Endodermal cell (in vitro differentiated cells): Measurements from ENCODE around the gene NXPH4. TPM values are rescaled to one million over a fixed set of nuclear protein-coding genes. Genes with fewer than 3 reads are reported as not detected.

ENCODE experiments used
- DNase-seq: peaks from one replicate; pipeline ENCODE4 v3.0.0-alpha.2; 2017
- H3K27ac ChIP-seq: 2 replicates; pipeline ENCODE4 v1.5.1; 2013; ENCODE audit warnings: mild to moderate bottlenecking, low read depth, low read length, moderate library complexity
- H3K27me3 ChIP-seq: 2 replicates; pipeline ENCODE4 v1.6.1; 2013; ENCODE audit warnings: mild to moderate bottlenecking, low read length, moderate library complexity; ENCODE audit not compliant: insufficient read depth, control insufficient read depth, poor library complexity, severe bottlenecking
- H3K36me3 ChIP-seq: 2 replicates; pipeline ENCODE4 v1.7.0; 2013; ENCODE audit warnings: mild to moderate bottlenecking, low read length, moderate library complexity; ENCODE audit not compliant: control insufficient read depth, insufficient read depth
- H3K4me1 ChIP-seq: one replicate; pipeline ENCODE4 v1.7.0; 2013; ENCODE audit warnings: low read length; ENCODE audit not compliant: control insufficient read depth, insufficient read depth
- H3K4me3 ChIP-seq: 2 replicates; pipeline ENCODE4 v1.5.1; 2013; ENCODE audit warnings: mild to moderate bottlenecking, low read length, moderate library complexity
- H3K9ac ChIP-seq: 2 replicates; pipeline ENCODE4 v1.6.1; 2013; ENCODE audit warnings: mild to moderate bottlenecking, low read length, moderate library complexity; ENCODE audit not compliant: poor library complexity, severe bottlenecking; ENCODE audit errors: extremely low read depth
- H3K9me3 ChIP-seq: 2 replicates; pipeline ENCODE4 v1.6.1; 2013; ENCODE audit warnings: mild to moderate bottlenecking, low read length, moderate library complexity; ENCODE audit not compliant: control insufficient read depth
- H3K27ac Mint-ChIP-seq: 2 replicates; pipeline ENCODE4 v1.8.0; 2020; ENCODE audit warnings: mixed read lengths
- H3K27me3 Mint-ChIP-seq: 2 replicates; pipeline ENCODE4 v1.8.0; 2021; ENCODE audit warnings: mild to moderate bottlenecking, mixed read lengths; ENCODE audit not compliant: insufficient read depth
- H3K36me3 Mint-ChIP-seq: 2 replicates; pipeline ENCODE4 v1.8.0; 2020; ENCODE audit warnings: low read depth, mixed read lengths
- H3K4me1 Mint-ChIP-seq: 2 replicates; pipeline ENCODE4 v1.8.0; 2020; ENCODE audit warnings: mixed read lengths
- H3K4me3 Mint-ChIP-seq: 2 replicates; pipeline ENCODE4 v1.8.0; 2020; ENCODE audit warnings: mild to moderate bottlenecking, moderate library complexity, mixed read lengths
- H3K9me3 Mint-ChIP-seq: 2 replicates; pipeline ENCODE4 v1.8.0; 2020; ENCODE audit warnings: mild to moderate bottlenecking, mixed read lengths
- WGBS, 2 experiments: methylation state at CpG; one replicate each; pipeline versions ENCODE4 v1.1.5 to v1.1.7; 2013; ENCODE audit warnings: missing lambda C conversion rate in 2 of 2, mixed read lengths in 1 of 2; ENCODE audit not compliant: insufficient coverage in 1 of 2, insufficient read length in 1 of 2; 5-methylcytosine and 5-hydroxymethylcytosine counted together
- total RNA-seq, 2 donors: library from RNA; stranded (reverse); fragmentation: NEBNext Ultra II Directional in 1 of 2; extraction: Animal tissue kit (Norgen Biotek cat#: 25700) in 1 of 2; gene quantifications; 2 replicates in 1 of 2; 3 replicates in 1 of 2; pipeline ENCODE4 v1.2.1, GENCODE V29; 2021
- TF ChIP-seq, protein P1 (sequence below): fragments of 200-600 bp; sonication (generic); conservative IDR thresholded peaks from 2 replicates; pipeline ENCODE4 v1.5.0; 2021; ENCODE audit warnings: antibody characterized with exemption, mild to moderate bottlenecking

NXPH4 gene
- total RNA-seq, 2 donors from 2014 or later, result 0.31 to 1.1 TPM

DNA sequence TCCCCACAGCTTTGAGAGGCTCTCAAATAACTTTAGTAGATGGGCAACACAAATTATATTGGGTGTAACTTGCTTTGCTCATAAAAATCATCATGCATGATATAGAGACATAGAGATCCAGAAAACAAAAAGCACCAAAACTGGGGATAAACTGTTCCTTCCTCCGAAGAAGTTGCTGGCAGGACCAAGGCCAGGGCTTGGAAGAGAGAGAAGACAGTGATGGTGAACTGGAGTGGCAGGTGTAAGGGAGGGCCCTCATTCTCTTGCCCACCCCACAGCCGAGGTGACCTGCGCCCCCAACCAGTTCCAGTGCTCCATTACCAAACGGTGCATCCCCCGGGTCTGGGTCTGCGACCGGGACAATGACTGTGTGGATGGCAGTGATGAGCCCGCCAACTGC, 15.4 kb upstream of the NXPH4 start:
- Mint-ChIP-seq H3K27me3 (no peaks in the 10 kb centered on the region), H3K36me3 (peaks cover 69% of the 10 kb centered on the region), H3K4me1 (no peaks in the 10 kb centered on the region), H3K4me3 (no peak overlapping the region), H3K27ac (no peak overlapping the region), H3K9me3 (no peaks in the 10 kb centered on the region)
- H3K4me3 ChIP-seq, result no peak overlapping the region
- no peak overlapping the region for H3K27ac ChIP-seq
- 92 to 98% methylated on average over 5 to 8 of the region's 8 CpGs for WGBS, 2 experiments
- H3K27me3 ChIP-seq, result no peaks in the 10 kb centered on the region
- no peaks in the 10 kb centered on the region for H3K9me3 ChIP-seq
- no peak overlapping the region for H3K9ac ChIP-seq
- H3K4me1 ChIP-seq, result no peaks in the 10 kb centered on the region
- peaks cover 32% of the 10 kb centered on the region for H3K36me3 ChIP-seq
- TF ChIP-seq, protein P1, sequence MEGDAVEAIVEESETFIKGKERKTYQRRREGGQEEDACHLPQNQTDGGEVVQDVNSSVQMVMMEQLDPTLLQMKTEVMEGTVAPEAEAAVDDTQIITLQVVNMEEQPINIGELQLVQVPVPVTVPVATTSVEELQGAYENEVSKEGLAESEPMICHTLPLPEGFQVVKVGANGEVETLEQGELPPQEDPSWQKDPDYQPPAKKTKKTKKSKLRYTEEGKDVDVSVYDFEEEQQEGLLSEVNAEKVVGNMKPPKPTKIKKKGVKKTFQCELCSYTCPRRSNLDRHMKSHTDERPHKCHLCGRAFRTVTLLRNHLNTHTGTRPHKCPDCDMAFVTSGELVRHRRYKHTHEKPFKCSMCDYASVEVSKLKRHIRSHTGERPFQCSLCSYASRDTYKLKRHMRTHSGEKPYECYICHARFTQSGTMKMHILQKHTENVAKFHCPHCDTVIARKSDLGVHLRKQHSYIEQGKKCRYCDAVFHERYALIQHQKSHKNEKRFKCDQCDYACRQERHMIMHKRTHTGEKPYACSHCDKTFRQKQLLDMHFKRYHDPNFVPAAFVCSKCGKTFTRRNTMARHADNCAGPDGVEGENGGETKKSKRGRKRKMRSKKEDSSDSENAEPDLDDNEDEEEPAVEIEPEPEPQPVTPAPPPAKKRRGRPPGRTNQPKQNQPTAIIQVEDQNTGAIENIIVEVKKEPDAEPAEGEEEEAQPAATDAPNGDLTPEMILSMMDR, result no peak
- DNase-seq, result no peak

DNA sequence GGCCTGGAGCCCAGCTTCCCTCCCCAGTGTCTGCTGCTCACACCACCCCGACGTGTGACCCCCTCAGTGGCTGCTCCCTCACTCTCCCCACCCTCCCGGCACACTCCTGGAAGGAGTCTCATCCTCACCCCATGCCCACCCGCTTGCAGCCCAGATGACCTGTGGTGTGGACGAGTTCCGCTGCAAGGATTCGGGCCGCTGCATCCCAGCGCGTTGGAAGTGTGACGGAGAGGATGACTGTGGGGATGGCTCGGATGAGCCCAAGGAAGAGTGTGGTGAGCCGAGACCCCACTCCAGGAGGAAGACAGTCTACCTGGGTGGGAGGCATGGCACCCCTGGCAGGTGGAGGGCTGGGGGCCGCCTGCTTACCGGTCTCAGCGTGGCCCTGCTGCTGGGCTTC, 15.0 kb upstream of the NXPH4 start:
- Mint-ChIP-seq H3K4me3 (no peak overlapping the region), H3K27me3 (no peaks in the 10 kb centered on the region), H3K4me1 (no peaks in the 10 kb centered on the region), H3K36me3 (peaks cover 69% of the 10 kb centered on the region), H3K9me3 (no peaks in the 10 kb centered on the region), H3K27ac (no peak overlapping the region)
- H3K27me3 ChIP-seq, result no peaks in the 10 kb centered on the region
- peaks cover 36% of the 10 kb centered on the region for H3K36me3 ChIP-seq
- TF ChIP-seq, protein P1, result no peak
- H3K4me3 ChIP-seq, result no peak overlapping the region
- no peak overlapping the region for H3K27ac ChIP-seq
- 92 to 97% methylated on average over 13 to 16 of the region's 16 CpGs for WGBS, 2 experiments
- H3K9me3 ChIP-seq, result no peaks in the 10 kb centered on the region
- DNase-seq, result no peak
- H3K9ac ChIP-seq, result no peak overlapping the region
- H3K4me1 ChIP-seq, result no peaks in the 10 kb centered on the region

DNA sequence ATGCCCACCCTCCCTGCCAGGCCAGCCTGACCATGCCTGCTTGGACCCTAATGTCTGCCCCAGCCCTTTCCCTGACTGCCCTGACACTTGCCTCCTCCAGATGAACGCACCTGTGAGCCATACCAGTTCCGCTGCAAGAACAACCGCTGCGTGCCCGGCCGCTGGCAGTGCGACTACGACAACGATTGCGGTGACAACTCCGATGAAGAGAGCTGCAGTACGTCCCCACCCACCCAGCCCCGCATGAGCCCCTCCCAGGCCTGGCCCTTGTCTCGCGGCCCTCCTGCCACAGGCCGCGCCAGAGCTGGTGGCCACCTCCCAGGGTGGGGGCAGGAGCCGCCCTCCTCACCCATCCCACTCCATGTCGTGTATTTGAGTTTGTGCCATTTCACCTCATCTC, 14.3 kb upstream of the NXPH4 start:
- H3K27ac Mint-ChIP-seq, result no peak overlapping the region

More for the DNA sequence above, 14.3 kb upstream of the NXPH4 start:
- Mint-ChIP-seq H3K9me3 (no peaks in the 10 kb centered on the region), H3K36me3 (peaks cover 64% of the 10 kb centered on the region), H3K27me3 (no peaks in the 10 kb centered on the region), H3K4me3 (no peak overlapping the region), H3K4me1 (no peaks in the 10 kb centered on the region)
- TF ChIP-seq, protein P1, result no peak
- DNase-seq, result no peak
- Histone ChIP-seq H3K9me3 (no peaks in the 10 kb centered on the region), H3K9ac (no peak overlapping the region), H3K4me1 (no peaks in the 10 kb centered on the region), H3K36me3 (peaks cover 37% of the 10 kb centered on the region), H3K4me3 (no peak overlapping the region), H3K27ac (no peak overlapping the region), H3K27me3 (no peaks in the 10 kb centered on the region)
- 89 to 96% methylated on average over 19 of the region's 19 CpGs for WGBS, 2 experiments
